Spleen (tissue), 7 donors: ENCODE results near the gene ZNRF2.

Source experiments
- CTCF ChIP-seq, 11 experiments: fragments of 200-600 bp in 7 of 11; fragments of 450-650 bp in 4 of 11; sonication (generic) in 4 of 11; IDR thresholded peaks in 8 of 11; conservative IDR thresholded peaks in 3 of 11; 1 replicate in 7 of 11; 2 replicates in 4 of 11; pipeline versions ENCODE4 v1.4.0 to v1.8.0; 2016 to 2021; ENCODE audit warnings: antibody characterized with exemption in 11 of 11, inconsistent platforms in 4 of 11, mild to moderate bottlenecking in 1 of 11
- POLR2A ChIP-seq, 3 donors: fragments of 450-650 bp; IDR thresholded peaks; one replicate each; pipeline ENCODE4 v1.5.1; 2017; ENCODE audit warnings: antibody characterized with exemption in 3 of 3, mild to moderate bottlenecking in 1 of 3
- POLR2AphosphoS5 ChIP-seq, 3 donors: sonication (generic); formaldehyde crosslinking; IDR thresholded peaks; one replicate each; pipeline ENCODE4 v1.5.1; 2017; ENCODE audit warnings: antibody characterized with exemption in 3 of 3
- donor health status: DM: no; HTN: no; CAD: no; lungs with moderate emphysema.
- donor health status: DM: no; HTN: no; CAD: no.
- donor health status: DM: no; HTN: no; CAD: no.

- no peak for TF ChIP-seq CTCF (IDR thresholded peaks at IDR 0.05 in 8 of 11, conservative IDR thresholded peaks at IDR 0.05 in 3 of 11)
- TF ChIP-seq POLR2AphosphoS5 (IDR thresholded peaks at IDR 0.05) = no peak
- TF ChIP-seq POLR2A (IDR thresholded peaks at IDR 0.05) = no peak
Measured at GRCh38 chr7:30323006-30323355, 38.6 kb downstream of the ZNRF2 start.
